HepG2 (cell line): ENCODE results near the gene TASP1. TPM values are rescaled to one million over a fixed set of nuclear protein-coding genes. Genes with fewer than 3 reads are reported as not detected.

ENCODE experiments used
- ATF2 ChIP-seq: sonication (generic); formaldehyde crosslinking; IDR thresholded peaks from 2 replicates; pipeline ENCODE4 v1.4.0; 2020; ENCODE audit warnings: missing genetic modification reagents
- CBX1 ChIP-seq: IDR thresholded peaks from one replicate; pipeline ENCODE4 v1.6.1; 2016; ENCODE audit warnings: antibody characterized with exemption, low read depth
- CBX2 ChIP-seq, 2 experiments: fragments of 200-600 bp in 1 of 2; sonication (generic); formaldehyde crosslinking in 1 of 2; IDR thresholded peaks; 2 replicates each; pipeline versions ENCODE4 v1.7.0 to v1.8.1; 2018 to 2022; ENCODE audit warnings: low read depth in 2 of 2, low read length in 1 of 2, mild to moderate bottlenecking in 1 of 2, missing genetic modification reagents in 1 of 2
- CEBPB ChIP-seq: IDR thresholded peaks from 2 replicates; pipeline ENCODE4 v1.6.1; 2011; ENCODE audit warnings: low read depth, low read length, improper control_type of control experiment, borderline replicate concordance
- CHD2 ChIP-seq: IDR thresholded peaks from 2 replicates; pipeline ENCODE4 v1.6.1; 2011; ENCODE audit warnings: low read depth, low read length, improper control_type of control experiment
- FOXO4 ChIP-seq: sonication (generic); formaldehyde crosslinking; conservative IDR thresholded peaks from 2 replicates; pipeline ENCODE4 v1.8.1; 2023; ENCODE audit warnings: missing genetic modification reagents
- GATAD1 ChIP-seq: IDR thresholded peaks from 2 replicates; pipeline ENCODE4 v1.6.1; 2016; ENCODE audit warnings: missing genetic modification reagents, missing compliant biosample characterization
- HNRNPK ChIP-seq: fragments of 200-400 bp; formaldehyde crosslinking; IDR thresholded peaks from 2 replicates; pipeline ENCODE4 v1.6.1; 2018; ENCODE audit warnings: low read length, low read depth, moderate library complexity, mild to moderate bottlenecking; ENCODE audit not compliant: poor library complexity, severe bottlenecking
- HNRNPL ChIP-seq: fragments of 200-400 bp; formaldehyde crosslinking; IDR thresholded peaks from 2 replicates; pipeline ENCODE4 v1.6.1; 2017; ENCODE audit warnings: mild to moderate bottlenecking, low read depth, low read length
- RFX3 ChIP-seq: IDR thresholded peaks from 2 replicates; pipeline ENCODE4 v1.6.1; 2016; ENCODE audit warnings: missing biosample characterization, missing genetic modification reagents
- SP5 ChIP-seq: IDR thresholded peaks from 2 replicates; pipeline ENCODE4 v1.6.1; 2016; ENCODE audit warnings: low read depth, borderline replicate concordance
- TP53 ChIP-seq: sonication (generic); formaldehyde crosslinking; conservative IDR thresholded peaks from 2 replicates; pipeline ENCODE4 v1.4.0; 2020; ENCODE audit warnings: missing genetic modification reagents
- ZBTB10 ChIP-seq: sonication (generic); formaldehyde crosslinking; IDR thresholded peaks from 2 replicates; pipeline ENCODE4 v1.4.0; 2020; ENCODE audit warnings: missing genetic modification reagents, borderline replicate concordance
- ZNF207 ChIP-seq: fragments of 450-650 bp; IDR thresholded peaks from 2 replicates; pipeline ENCODE4 v1.6.1; 2016; ENCODE audit warnings: antibody characterized with exemption, borderline replicate concordance
- ZNF282 ChIP-seq: fragments of 450-650 bp; IDR thresholded peaks from 2 replicates; pipeline ENCODE4 v1.6.1; 2018; ENCODE audit not compliant: partially characterized antibody
- ZNF326 ChIP-seq: sonication (generic); formaldehyde crosslinking; IDR thresholded peaks from 2 replicates; pipeline ENCODE4 v1.4.0; 2020; ENCODE audit warnings: missing genetic modification reagents, borderline replicate concordance
- ZNF570 ChIP-seq: sonication (generic); formaldehyde crosslinking; IDR thresholded peaks from 2 replicates; pipeline ENCODE4 v1.4.0; 2020; ENCODE audit warnings: mild to moderate bottlenecking, missing genetic modification reagents, borderline replicate concordance
- ZNF747 ChIP-seq: sonication (generic); formaldehyde crosslinking; IDR thresholded peaks from 2 replicates; pipeline ENCODE4 v1.8.1; 2023; ENCODE audit warnings: missing genetic modification reagents, mild to moderate bottlenecking, borderline replicate concordance
- ZNF780A ChIP-seq: sonication (generic); formaldehyde crosslinking; IDR thresholded peaks from 2 replicates; pipeline ENCODE4 v1.8.0; 2022; ENCODE audit warnings: mild to moderate bottlenecking, missing genetic modification reagents, moderate library complexity
- ZNF891 ChIP-seq: sonication (generic); formaldehyde crosslinking; IDR thresholded peaks from 2 replicates; pipeline ENCODE4 v1.5.0; 2020; ENCODE audit warnings: mild to moderate bottlenecking, missing genetic modification reagents
- polyA plus RNA-seq, 8 experiments: library from polyadenylated mRNA; depleted of rRNA in 3 of 8; stranded (reverse) in 7 of 8; unstranded in 1 of 8; fragments of >200 nt; fragmentation: Illumina TruSeq in 4 of 8; extraction: Trizol in 4 of 8; gene quantifications; 2 replicates each; pipeline versions ENCODE4 v1.2.1 to v1.2.3, GENCODE V29; 2011 to 2016; ENCODE audit warnings: low read depth in 4 of 8, missing spikeins in 1 of 8, mixed read lengths in 1 of 8; ENCODE audit not compliant: insufficient read depth in 1 of 8
- total RNA-seq, 5 experiments: library from RNA; depleted of rRNA; stranded (reverse); fragments of >200 nt; fragmentation: Illumina TruSeq; extraction: Trizol; gene quantifications; 2 replicates each; pipeline ENCODE4 v1.2.3, GENCODE V29; 2016; ENCODE audit warnings: low read depth in 1 of 5
- TF ChIP-seq, protein P1 (sequence below): IDR thresholded peaks from 2 replicates; pipeline ENCODE4 v1.6.1; 2018; ENCODE audit warnings: missing genetic modification reagents, mild to moderate bottlenecking, missing compliant biosample characterization
- TF ChIP-seq, protein P2 (sequence below): sonication (generic); formaldehyde crosslinking; IDR thresholded peaks from 2 replicates; pipeline ENCODE4 v1.9.0; 2021; ENCODE audit warnings: missing genetic modification reagents, borderline replicate concordance

Gene TASP1
- total and polyA plus RNA-seq, 2 of the 13 experiments (the other 11 are each of a cell fraction or from before 2014, with no cell fraction given), result 10.0 to 25.2 TPM

DNA sequence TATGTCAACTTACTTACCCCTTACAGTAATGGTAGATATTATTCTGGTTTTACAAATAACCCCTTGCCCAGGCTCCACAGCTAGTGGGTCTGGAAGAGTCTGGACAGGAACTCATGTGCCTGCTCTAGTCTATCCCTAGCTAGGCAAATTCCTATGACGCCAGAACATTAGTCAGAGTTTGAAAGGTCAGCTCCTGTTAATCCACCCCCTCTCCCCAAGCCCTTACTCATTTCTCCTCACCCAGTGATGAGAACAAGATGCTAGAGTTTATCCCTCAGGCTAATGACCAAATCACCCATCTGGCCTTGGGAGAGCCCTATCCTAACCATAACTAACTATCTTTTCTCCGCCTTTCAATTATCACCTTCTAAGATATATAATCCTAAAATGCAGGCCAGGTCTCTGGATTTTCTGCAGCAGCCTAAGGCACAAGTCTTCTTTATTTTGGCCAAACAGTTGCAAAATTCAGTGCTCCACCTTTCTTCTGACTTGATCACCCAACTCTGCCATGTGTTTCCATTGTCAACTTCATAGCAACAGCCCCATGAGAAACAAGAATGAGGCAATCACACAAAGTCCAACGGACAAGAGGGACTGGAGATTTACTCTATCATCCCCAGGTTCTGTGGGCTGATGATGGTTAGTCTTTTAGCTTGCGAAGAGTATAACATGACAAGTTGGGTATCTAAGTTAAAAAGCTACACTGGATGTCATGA is 113.3 kb downstream of the TASP1 start (continued):
- TF ChIP-seq, protein P1, sequence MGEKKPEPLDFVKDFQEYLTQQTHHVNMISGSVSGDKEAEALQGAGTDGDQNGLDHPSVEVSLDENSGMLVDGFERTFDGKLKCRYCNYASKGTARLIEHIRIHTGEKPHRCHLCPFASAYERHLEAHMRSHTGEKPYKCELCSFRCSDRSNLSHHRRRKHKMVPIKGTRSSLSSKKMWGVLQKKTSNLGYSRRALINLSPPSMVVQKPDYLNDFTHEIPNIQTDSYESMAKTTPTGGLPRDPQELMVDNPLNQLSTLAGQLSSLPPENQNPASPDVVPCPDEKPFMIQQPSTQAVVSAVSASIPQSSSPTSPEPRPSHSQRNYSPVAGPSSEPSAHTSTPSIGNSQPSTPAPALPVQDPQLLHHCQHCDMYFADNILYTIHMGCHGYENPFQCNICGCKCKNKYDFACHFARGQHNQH, result no peak
- TF ChIP-seq, protein P2, sequence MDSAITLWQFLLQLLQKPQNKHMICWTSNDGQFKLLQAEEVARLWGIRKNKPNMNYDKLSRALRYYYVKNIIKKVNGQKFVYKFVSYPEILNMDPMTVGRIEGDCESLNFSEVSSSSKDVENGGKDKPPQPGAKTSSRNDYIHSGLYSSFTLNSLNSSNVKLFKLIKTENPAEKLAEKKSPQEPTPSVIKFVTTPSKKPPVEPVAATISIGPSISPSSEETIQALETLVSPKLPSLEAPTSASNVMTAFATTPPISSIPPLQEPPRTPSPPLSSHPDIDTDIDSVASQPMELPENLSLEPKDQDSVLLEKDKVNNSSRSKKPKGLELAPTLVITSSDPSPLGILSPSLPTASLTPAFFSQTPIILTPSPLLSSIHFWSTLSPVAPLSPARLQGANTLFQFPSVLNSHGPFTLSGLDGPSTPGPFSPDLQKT (CRISPR knock-in tag), result no peak
- TF ChIP-seq CEBPB (peak; percentile 88), ZNF780A (no peak), GATAD1 (CRISPR knock-in tag) (no peak), RFX3 (CRISPR knock-in tag) (no peak), CBX1 (no peak), CBX2 (IDR thresholded peaks at IDR 0.05; ENCODE audit: low read depth, low read length) (no peak), CBX2 (CRISPR knock-in tag; IDR thresholded peaks at IDR 0.05; ENCODE audit: low read depth) (no peak), ZNF282 (no peak), ZNF891 (no peak), HNRNPK (peak; percentile 16), ZNF207 (no peak), HNRNPL (no peak), ATF2 (no peak), TP53 (no peak), ZNF570 (no peak), FOXO4 (CRISPR knock-in tag) (no peak), CHD2 (no peak), ZNF747 (peak; percentile 28; the same call in 1 of the 2 replicates), ZBTB10 (no peak), ZNF326 (no peak), SP5 (CRISPR knock-in tag) (no peak)
